GM23338 (cell line): ENCODE data around the gene GPR141.

Experiments
- EZH2 ChIP-seq: fragments of 200-600 bp; sonication (generic); IDR thresholded peaks from one replicate; pipeline ENCODE4 v1.8.0; 2017; ENCODE audit warnings: antibody characterized with exemption, mild to moderate bottlenecking, low read depth; ENCODE audit not compliant: unreplicated experiment
- TF ChIP-seq, protein P1 (sequence below), 2 experiments: fragments of 200-600 bp in 1 of 2; sonication (generic) in 1 of 2; conservative IDR thresholded peaks; 2 replicates each; pipeline versions ENCODE4 v1.5.1 to v1.6.1; 2016 to 2017; ENCODE audit warnings: antibody characterized with exemption in 2 of 2, low read depth in 2 of 2, mild to moderate bottlenecking in 2 of 2, moderate library complexity in 1 of 2

GRCh38 chr7:37732253-37732652, 48.7 kb downstream of the GPR141 start:
- TF ChIP-seq, protein P1, sequence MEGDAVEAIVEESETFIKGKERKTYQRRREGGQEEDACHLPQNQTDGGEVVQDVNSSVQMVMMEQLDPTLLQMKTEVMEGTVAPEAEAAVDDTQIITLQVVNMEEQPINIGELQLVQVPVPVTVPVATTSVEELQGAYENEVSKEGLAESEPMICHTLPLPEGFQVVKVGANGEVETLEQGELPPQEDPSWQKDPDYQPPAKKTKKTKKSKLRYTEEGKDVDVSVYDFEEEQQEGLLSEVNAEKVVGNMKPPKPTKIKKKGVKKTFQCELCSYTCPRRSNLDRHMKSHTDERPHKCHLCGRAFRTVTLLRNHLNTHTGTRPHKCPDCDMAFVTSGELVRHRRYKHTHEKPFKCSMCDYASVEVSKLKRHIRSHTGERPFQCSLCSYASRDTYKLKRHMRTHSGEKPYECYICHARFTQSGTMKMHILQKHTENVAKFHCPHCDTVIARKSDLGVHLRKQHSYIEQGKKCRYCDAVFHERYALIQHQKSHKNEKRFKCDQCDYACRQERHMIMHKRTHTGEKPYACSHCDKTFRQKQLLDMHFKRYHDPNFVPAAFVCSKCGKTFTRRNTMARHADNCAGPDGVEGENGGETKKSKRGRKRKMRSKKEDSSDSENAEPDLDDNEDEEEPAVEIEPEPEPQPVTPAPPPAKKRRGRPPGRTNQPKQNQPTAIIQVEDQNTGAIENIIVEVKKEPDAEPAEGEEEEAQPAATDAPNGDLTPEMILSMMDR (conservative IDR thresholded peaks at IDR 0.05; ENCODE audit: low read depth in 2 of 2) = peak; percentile 92 to 93
- no peak for TF ChIP-seq EZH2
